BLaER1 treated with 17β-estradiol and CSF1 and Interleukin-3, amounts not matched to agents 10 nM and 100 nM (cell line): ENCODE results near the gene FXYD4.
"Not testable (repeated sequence)": the region's sequence is repeated elsewhere in the genome, so short reads cannot be mapped to it uniquely, and the experiment has no call there.

Source experiments
- H3K27ac ChIP-seq, 11 experiments: shearing (Covaris generic); formaldehyde crosslinking; 2 replicates each; pipeline ENCODE4 v1.8.1; 2022
- H3K27me3 ChIP-seq, 11 experiments: shearing (Covaris generic); formaldehyde crosslinking; 2 replicates each; pipeline ENCODE4 v1.8.1; 2022
- H3K36me3 ChIP-seq, 11 experiments: shearing (Covaris generic); formaldehyde crosslinking; 2 replicates each; pipeline ENCODE4 v1.8.1; 2022
- H3K4me1 ChIP-seq, 10 experiments: shearing (Covaris generic); formaldehyde crosslinking; 2 replicates each; pipeline ENCODE4 v1.8.1; 2022
- H3K4me2 ChIP-seq, 11 experiments: shearing (Covaris generic); formaldehyde crosslinking; 2 replicates each; pipeline ENCODE4 v1.8.1; 2022
- H3K4me3 ChIP-seq, 10 experiments: shearing (Covaris generic); formaldehyde crosslinking; 2 replicates each; pipeline ENCODE4 v1.8.1; 2022
- H3K9ac ChIP-seq, 11 experiments: shearing (Covaris generic); formaldehyde crosslinking; 2 replicates each; pipeline ENCODE4 v1.8.1; 2022
- H3K9me3 ChIP-seq, 11 experiments: shearing (Covaris generic); formaldehyde crosslinking; replicated peaks in 1 of 11; 2 replicates each; pipeline ENCODE4 v1.8.1; 2022
- H4K20me1 ChIP-seq, 11 experiments: shearing (Covaris generic); formaldehyde crosslinking; 2 replicates each; pipeline ENCODE4 v1.8.1; 2022
- Cebpa-rat ChIP-seq, 11 experiments: shearing (Covaris generic); IDR thresholded peaks; 2 replicates each; pipeline ENCODE4 v1.8.1; 2022

Gene FXYD4

GRCh38 chr10:43421201-43421507 is 49.7 kb downstream of the FXYD4 start:
- Histone ChIP-seq H3K36me3 (no peaks in the 10 kb centered on the region), H3K4me3 (peak overlapping the region; percentile 44 to 68 (median 58)), H3K27ac (peak overlapping the region; percentile 90 to 99 (median 96)), H3K9me3 (peaks cover 0 to 26% (median 17%) of the 10 kb centered on the region in 11 experiments; a peak in 18 of 22 replicates), H3K27me3 (no peaks in the 10 kb centered on the region), H3K4me1 (peaks cover 50 to 71% (median 64%) of the 10 kb centered on the region in 10 experiments), H3K9ac (peak overlapping the region; percentile 87 to 96 (median 90)), H3K4me2 (peak overlapping the region; percentile 81 to 93 (median 86)), H4K20me1 (no peaks in the 10 kb centered on the region)
- TF ChIP-seq Cebpa-rat (IDR thresholded peaks at IDR 0.05) = peak in 1 of 11 experiments; percentile 1; a peak in 3 of 22 replicates

- Histone ChIP-seq H3K9ac (peak overlapping the region; percentile 87 to 96 (median 90); a peak in 20 of 22 replicates), H3K27ac (peak overlapping the region; percentile 90 to 99 (median 96); a peak in 21 of 22 replicates), H3K27me3 (no peaks in the 10 kb centered on the region), H3K9me3 (peaks cover 0 to 26% (median 17%) of the 10 kb centered on the region in 11 experiments; a peak in 18 of 22 replicates), H3K36me3 (no peaks in the 10 kb centered on the region), H4K20me1 (no peaks in the 10 kb centered on the region), H3K4me2 (peak overlapping the region; percentile 81 to 93 (median 86)), H3K4me3 (peak overlapping the region in 8 of 10 experiments; percentile 44 to 63 (median 58); a peak in 12 of 20 replicates), H3K4me1 (peaks cover 50 to 71% (median 64%) of the 10 kb centered on the region in 10 experiments)
- TF ChIP-seq Cebpa-rat (IDR thresholded peaks at IDR 0.05) = no peak
Observed at GRCh38 chr10:43421519-43421918, 50.1 kb downstream of the FXYD4 start.

GRCh38 chr10:43421944-43422343 is 50.5 kb downstream of the FXYD4 start:
- Histone ChIP-seq H3K4me1 (peaks cover 50 to 71% (median 64%) of the 10 kb centered on the region in 10 experiments), H3K27ac (peak overlapping the region in 10 of 11 experiments; percentile 90 to 99 (median 96); a peak in 18 of 22 replicates), H3K9me3 (peaks cover 0 to 26% (median 17%) of the 10 kb centered on the region in 11 experiments; a peak in 18 of 22 replicates), H3K4me2 (peak overlapping the region; percentile 81 to 93 (median 86)), H3K4me3 (peak overlapping the region in 1 of 10 experiments; percentile 58; a peak in 2 of 20 replicates), H3K9ac (peak overlapping the region in 8 of 11 experiments; percentile 87 to 96 (median 92); a peak in 10 of 22 replicates)
- not testable (repeated sequence) for H4K20me1 ChIP-seq, H3K27me3 ChIP-seq, H3K36me3 ChIP-seq

- Histone ChIP-seq H3K27me3 (no peaks in the 10 kb centered on the region), H3K9me3 (peaks cover 0 to 14% (median 5%) of the 10 kb centered on the region in 11 experiments; a peak in 15 of 22 replicates), H3K27ac (peak overlapping the region in 4 of 11 experiments; percentile 8 to 52 (median 34); a peak in 6 of 22 replicates), H3K36me3 (no peaks in the 10 kb centered on the region), H4K20me1 (no peaks in the 10 kb centered on the region), H3K4me1 (peaks cover 38 to 66% (median 59%) of the 10 kb centered on the region in 10 experiments), H3K4me2 (peak overlapping the region in 5 of 11 experiments; percentile 16 to 52 (median 31); a peak in 8 of 22 replicates), H3K4me3 (no peak overlapping the region), H3K9ac (no peak overlapping the region)
- peak in 7 of 11 experiments; percentile 41 to 88 (median 74); a peak in 12 of 22 replicates for TF ChIP-seq Cebpa-rat (IDR thresholded peaks at IDR 0.05)
Observed at GRCh38 chr10:43424416-43424815, 53.0 kb downstream of the FXYD4 start.
